ACC112 (cell line): ENCODE data around the gene GTF2H1.
"Not testable (repeated sequence)": the region's sequence is repeated elsewhere in the genome, so short reads cannot be mapped to it uniquely, and the experiment has no call there.

Source experiments
- H2AFZ ChIP-seq: fragments of 200-600 bp; sonication (generic); one replicate; pipeline ENCODE4 v1.6.0; 2017; ENCODE audit warnings: antibody characterized with exemption, low read length; ENCODE audit not compliant: unreplicated experiment
- H3K27ac ChIP-seq: fragments of 200-600 bp; sonication (generic); 2 replicates; pipeline ENCODE4 v1.5.1; 2014; ENCODE audit warnings: low read depth, mild to moderate bottlenecking, antibody characterized with exemption, low read length, moderate library complexity
- H3K27me3 ChIP-seq: fragments of 200-600 bp; sonication (generic); 2 replicates; pipeline ENCODE4 v1.6.1; 2014; ENCODE audit warnings: mild to moderate bottlenecking, antibody characterized with exemption, low read length, moderate library complexity, mixed read lengths; ENCODE audit not compliant: insufficient read depth
- H3K36me3 ChIP-seq: fragments of 200-600 bp; sonication (generic); 2 replicates; pipeline ENCODE4 v1.6.1; 2016; ENCODE audit warnings: mild to moderate bottlenecking, antibody characterized with exemption, low read length, moderate library complexity, mixed read lengths; ENCODE audit not compliant: insufficient read depth
- H3K4me1 ChIP-seq: fragments of 200-600 bp; sonication (generic); one replicate; pipeline ENCODE4 v1.6.1; 2016; ENCODE audit warnings: low read length, mixed read lengths; ENCODE audit not compliant: insufficient read depth, unreplicated experiment, control insufficient read depth
- H3K4me3 ChIP-seq: fragments of 200-600 bp; sonication (generic); 2 replicates; pipeline ENCODE4 v1.5.1; 2014; ENCODE audit warnings: mild to moderate bottlenecking, low read depth, low read length
- H3K79me2 ChIP-seq: fragments of 200-600 bp; sonication (generic); one replicate; pipeline ENCODE4 v1.6.0; 2016; ENCODE audit warnings: low read length; ENCODE audit not compliant: control insufficient read depth, unreplicated experiment, insufficient read depth

Gene GTF2H1

DNA sequence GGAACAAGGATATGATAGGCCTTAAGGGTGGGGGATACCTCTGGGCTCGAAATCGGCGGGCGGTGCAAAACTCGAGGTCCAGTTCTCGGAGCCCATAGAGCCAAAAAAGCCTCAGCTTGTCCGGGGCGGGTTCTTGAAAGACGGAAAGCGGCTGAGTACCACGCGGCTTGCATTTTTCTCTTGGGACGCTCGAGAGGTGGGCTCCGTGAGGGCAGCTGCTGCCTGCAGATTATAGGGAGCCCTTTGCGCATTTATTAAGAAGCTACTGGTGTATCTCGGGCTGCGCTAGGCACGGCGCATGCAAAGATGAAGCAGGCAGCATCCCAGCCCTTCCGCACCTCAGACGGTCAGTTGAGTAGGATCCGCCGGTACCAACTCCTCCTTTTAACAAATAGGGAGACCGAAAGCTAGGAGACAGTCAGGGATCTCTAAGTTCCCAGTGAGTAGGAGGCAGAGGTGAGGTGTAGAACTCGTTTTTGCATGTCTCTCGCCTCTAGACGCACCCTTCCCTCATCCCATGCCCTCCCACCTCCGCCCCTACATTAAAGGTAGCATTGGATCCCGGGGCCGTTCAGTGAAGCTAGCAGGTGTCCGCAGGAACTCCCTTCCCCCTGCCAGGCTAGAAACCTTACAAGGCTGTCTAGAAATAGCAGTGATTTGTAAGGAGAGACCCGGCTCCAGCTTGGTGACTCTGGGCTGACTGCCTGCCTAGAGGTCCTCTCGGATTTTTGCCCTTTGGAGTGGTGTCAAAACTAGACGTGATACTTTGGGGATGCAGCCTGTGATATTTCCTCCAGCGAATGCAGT is 72.8 kb downstream of the GTF2H1 start:
- H3K4me1 ChIP-seq: peaks cover 63% of the 10 kb centered on the region
- H3K4me3 ChIP-seq: peak overlapping the region; percentile 96
- no peaks in the 10 kb centered on the region for H3K27me3 ChIP-seq
- peaks cover 46% of the 10 kb centered on the region for H3K36me3 ChIP-seq
- peaks cover 62% of the 10 kb centered on the region for H3K79me2 ChIP-seq
- peak overlapping the region; percentile 94 for H3K27ac ChIP-seq
- no peak overlapping the region for H2AFZ ChIP-seq

DNA sequence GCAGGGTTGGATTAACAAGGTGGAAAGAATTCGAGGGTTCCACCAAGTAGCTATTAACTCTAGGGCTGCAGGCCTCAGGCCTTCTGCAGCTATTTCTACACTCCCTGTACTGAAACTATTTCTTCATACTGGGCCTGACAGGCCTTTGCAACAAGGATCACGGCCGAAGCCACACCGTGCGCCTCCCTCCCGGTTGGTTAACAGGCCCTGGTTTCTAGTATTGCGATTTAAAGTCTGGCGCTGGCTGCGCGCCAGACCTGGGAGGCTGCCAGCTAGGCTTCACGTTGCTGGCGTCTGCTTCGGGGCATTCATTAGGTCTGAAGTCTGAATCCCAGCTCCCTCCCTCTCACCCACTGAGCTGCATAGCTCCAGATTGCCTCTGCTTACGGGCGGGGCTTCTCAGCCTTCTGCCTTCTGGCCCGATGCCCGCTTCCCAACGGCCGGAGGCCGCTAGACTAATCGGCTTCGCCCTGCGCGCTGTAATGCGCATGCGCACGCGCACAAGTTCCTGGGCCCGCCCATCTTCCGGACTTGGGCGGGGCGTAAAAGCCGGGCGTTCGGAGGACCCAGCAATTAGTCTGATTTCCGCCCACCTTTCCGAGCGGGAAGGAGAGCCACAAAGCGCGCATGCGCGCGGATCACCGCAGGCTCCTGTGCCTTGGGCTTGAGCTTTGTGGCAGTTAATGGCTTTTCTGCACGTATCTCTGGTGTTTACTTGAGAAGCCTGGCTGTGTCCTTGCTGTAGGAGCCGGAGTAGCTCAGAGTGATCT is 73.6 kb downstream of the GTF2H1 start:
- no peak overlapping the region for H2AFZ ChIP-seq
- H3K36me3 ChIP-seq: peaks cover 54% of the 10 kb centered on the region
- peak overlapping the region; percentile 96 for H3K4me3 ChIP-seq
- peaks cover 66% of the 10 kb centered on the region for H3K4me1 ChIP-seq
- no peaks in the 10 kb centered on the region for H3K27me3 ChIP-seq
- H3K79me2 ChIP-seq: peaks cover 69% of the 10 kb centered on the region
- peak overlapping the region; percentile 94 for H3K27ac ChIP-seq

DNA sequence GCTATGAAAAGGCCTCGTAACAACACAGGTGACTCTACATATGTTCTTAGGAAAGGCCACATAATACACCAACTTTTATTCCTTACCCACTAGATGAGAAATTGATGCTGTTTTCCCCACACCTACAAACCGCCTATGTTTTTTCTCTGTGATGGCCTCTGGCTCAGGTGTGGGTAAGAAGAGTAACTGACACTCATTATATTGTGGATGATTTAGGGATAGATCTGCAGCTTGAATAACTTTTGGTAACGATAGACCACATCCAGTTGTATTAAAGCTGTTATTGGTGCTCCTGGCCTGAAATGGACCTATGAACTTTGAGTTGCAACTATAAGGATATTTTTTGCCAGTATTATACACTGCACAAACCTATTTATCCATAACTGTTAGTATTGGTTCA is 75.6 kb downstream of the GTF2H1 start:
- Histone ChIP-seq H3K79me2 (peaks cover 70% of the 10 kb centered on the region), H3K4me1 (peaks cover 46% of the 10 kb centered on the region), H3K4me3 (peak overlapping the region; percentile 96), H3K27ac (peak overlapping the region; percentile 19), H2AFZ (no peak overlapping the region), H3K36me3 (peaks cover 61% of the 10 kb centered on the region), H3K27me3 (no peaks in the 10 kb centered on the region)

DNA sequence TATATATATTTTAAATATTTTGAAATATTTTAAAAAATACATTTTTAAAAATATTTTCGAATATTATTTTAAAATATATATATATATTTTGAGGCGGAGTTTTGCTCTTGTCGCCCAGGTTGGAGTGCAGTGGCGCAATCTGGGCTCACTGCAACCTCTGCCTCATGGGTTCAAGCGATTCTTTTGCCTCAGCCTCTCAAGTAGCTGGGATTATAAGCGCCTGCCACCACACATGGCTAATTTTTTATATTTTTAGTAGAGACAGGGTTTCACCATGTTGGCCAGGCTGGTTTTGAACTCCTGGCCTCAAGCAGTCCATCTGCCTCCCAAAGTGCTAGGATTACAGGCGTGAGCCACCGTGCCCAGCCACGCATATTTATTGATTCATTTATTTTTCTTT is 78.7 kb downstream of the GTF2H1 start:
- not testable (repeated sequence) for H3K4me3 ChIP-seq, H3K27me3 ChIP-seq, H2AFZ ChIP-seq, H3K27ac ChIP-seq
- Histone ChIP-seq H3K36me3 (peaks cover 74% of the 10 kb centered on the region), H3K4me1 (peaks cover 42% of the 10 kb centered on the region), H3K79me2 (peaks cover 58% of the 10 kb centered on the region)

DNA sequence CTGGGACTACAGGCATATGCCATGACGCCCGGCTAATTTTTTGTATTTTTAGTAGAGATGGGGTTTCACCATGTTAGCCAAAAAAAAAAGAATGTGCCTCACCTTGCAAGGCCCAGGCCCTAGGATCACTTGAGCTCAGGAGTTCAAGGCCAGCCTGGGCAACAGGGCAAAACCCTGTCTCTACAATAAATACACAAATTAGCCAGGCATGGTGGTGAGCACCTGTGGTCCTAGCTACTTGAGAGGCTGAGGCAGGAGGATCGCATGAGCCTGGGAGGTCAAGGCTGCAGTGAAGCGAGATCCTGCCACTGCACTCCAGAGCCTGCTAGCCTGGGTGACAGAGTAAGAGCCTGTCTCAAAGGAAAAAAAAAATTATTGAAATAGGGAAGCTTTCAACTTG is 81.7 kb downstream of the GTF2H1 start:
- Histone ChIP-seq H3K4me1 (peaks cover 22% of the 10 kb centered on the region), H3K36me3 (peaks cover 64% of the 10 kb centered on the region), H3K4me3 (no peak overlapping the region), H3K27ac (no peak overlapping the region), H3K79me2 (peaks cover 28% of the 10 kb centered on the region), H2AFZ (no peak overlapping the region), H3K27me3 (no peaks in the 10 kb centered on the region)

DNA sequence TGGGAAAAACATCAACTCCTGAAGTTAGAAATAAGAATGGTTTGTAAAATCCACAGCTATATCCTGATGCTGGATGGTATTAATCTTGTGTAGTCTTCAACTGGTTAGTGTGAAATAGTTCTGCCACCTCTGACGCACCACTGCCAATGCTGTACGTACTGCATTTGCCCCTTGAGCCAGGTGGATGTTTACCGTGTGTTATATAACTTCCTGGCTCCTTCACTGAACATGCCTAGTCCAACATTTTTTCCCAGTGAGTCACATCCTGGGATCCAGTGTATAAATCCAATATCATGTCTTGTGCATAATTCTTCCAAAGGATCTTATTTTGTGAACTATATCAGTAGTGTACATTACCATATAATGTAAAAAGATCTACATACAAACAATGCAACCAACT is 85.0 kb downstream of the GTF2H1 start:
- Histone ChIP-seq H3K27ac (peak overlapping the region; percentile 39), H3K36me3 (peaks cover 42% of the 10 kb centered on the region)
- H3K79me2 ChIP-seq, H3K27me3 ChIP-seq, H2AFZ ChIP-seq, H3K4me1 ChIP-seq, H3K4me3 ChIP-seq: not testable (repeated sequence)

DNA sequence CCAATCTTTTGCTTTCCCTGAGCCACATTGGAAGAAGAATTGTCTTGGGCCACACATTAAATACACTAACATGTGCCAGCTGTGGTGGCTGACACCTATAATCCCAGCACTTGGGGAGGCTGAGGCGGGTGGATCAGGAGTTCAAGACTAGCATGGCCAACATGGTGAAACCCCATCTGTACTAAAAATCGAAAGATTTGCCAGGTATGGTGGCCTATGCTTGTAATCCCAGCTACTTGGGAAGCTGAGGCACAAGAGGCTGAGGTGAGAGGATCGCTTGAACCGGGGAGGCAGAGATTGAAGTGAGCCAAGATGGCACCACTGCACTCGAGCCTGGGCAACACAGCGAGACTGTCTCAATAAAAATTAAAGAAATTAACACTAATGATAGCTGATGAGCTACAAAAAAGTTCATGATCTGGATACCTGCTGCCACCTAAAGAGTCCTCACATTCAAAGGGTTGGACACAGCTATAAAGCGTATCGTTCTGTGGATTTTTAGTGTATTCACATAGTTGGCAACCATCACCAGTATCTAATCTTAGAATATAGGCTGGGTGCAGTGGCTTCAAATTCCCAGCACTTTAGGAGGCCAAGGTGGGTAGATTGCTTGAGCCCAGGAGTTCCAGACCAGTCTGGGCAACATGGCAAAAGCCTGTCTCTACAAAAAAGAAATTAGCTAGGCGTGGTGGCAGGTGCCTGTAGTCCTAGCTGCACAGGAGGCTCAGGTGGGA is 86.4 kb downstream of the GTF2H1 start:
- Histone ChIP-seq H3K27me3 (no peaks in the 10 kb centered on the region), H2AFZ (no peak overlapping the region), H3K27ac (peak overlapping the region; percentile 39), H3K4me1 (peaks cover 2% of the 10 kb centered on the region), H3K36me3 (peaks cover 32% of the 10 kb centered on the region), H3K4me3 (no peak overlapping the region), H3K79me2 (no peaks in the 10 kb centered on the region)

DNA sequence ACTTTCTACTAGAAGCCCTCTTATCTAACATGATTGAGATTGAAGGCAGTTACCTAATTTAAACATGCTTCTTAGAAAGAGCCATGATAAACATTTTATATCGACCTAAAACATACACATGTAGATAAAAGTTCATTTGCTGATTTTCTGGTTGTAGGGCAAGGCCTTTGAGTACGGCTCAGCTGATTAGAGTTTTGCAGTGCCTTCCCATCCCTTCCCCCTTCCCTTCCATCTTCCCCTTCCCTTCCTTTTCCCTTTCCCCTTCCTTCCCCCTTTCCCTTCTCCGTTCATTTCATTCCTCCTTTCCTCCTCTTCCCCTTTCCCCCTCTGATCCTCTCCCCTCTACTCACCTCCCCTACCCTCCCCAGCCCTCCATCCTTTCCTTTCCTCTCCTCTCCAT is 94.1 kb downstream of the GTF2H1 start:
- H3K4me3 ChIP-seq: no peak overlapping the region
- no peaks in the 10 kb centered on the region for H3K4me1 ChIP-seq
- no peaks in the 10 kb centered on the region for H3K36me3 ChIP-seq
- no peaks in the 10 kb centered on the region for H3K79me2 ChIP-seq
- H3K27ac ChIP-seq: no peak overlapping the region
- H2AFZ ChIP-seq: no peak overlapping the region
- no peaks in the 10 kb centered on the region for H3K27me3 ChIP-seq
